Stimulated activated CD8-positive, alpha-beta memory T cell treated with anti-CD3 and anti-CD28 coated beads, Interleukin-7, amount 100 ng/mL, for 4 hours (primary cell): ENCODE data around the gene THRB.
"Not testable (repeated sequence)": the region's sequence is repeated elsewhere in the genome, so short reads cannot be mapped to it uniquely, and the experiment has no call there.

Experiments used
- DNase-seq, 2 donors: peaks; one replicate each; pipeline ENCODE4 v3.0.0-alpha.2; 2020; ENCODE audit warnings: low read depth in 2 of 2

The THRB gene

GRCh38 chr3:24446032-24446431 is 48.6 kb downstream of the THRB start:
- no peak for DNase-seq

- DNase-seq = no peak
Measured at GRCh38 chr3:24443476-24443875, 51.2 kb downstream of the THRB start.

- no peak for DNase-seq
Measured at GRCh38 chr3:24440760-24441464, 53.7 kb downstream of the THRB start.

- DNase-seq = no peak
Measured at GRCh38 chr3:24439021-24439420, 55.6 kb downstream of the THRB start.

GRCh38 chr3:24437326-24437725 is 57.3 kb downstream of the THRB start:
- no peak for DNase-seq

GRCh38 chr3:24435584-24435983 is 59.1 kb downstream of the THRB start:
- DNase-seq = no peak

- DNase-seq = no peak
Measured at GRCh38 chr3:24434651-24435050, 60.0 kb downstream of the THRB start.

GRCh38 chr3:24433838-24434591 is 60.6 kb downstream of the THRB start:
- no peak for DNase-seq

GRCh38 chr3:24432989-24433388 is 61.7 kb downstream of the THRB start:
- DNase-seq = no peak

- no peak for DNase-seq
Measured at GRCh38 chr3:24428481-24428880, 66.2 kb downstream of the THRB start.

GRCh38 chr3:24426896-24427295 is 67.8 kb downstream of the THRB start:
- DNase-seq = no peak

GRCh38 chr3:24420829-24421228 is 73.8 kb downstream of the THRB start:
- DNase-seq = not testable (repeated sequence)

GRCh38 chr3:24420224-24420623 is 74.4 kb downstream of the THRB start:
- DNase-seq = no peak

- no peak for DNase-seq
Measured at GRCh38 chr3:24419067-24419791, 75.4 kb downstream of the THRB start.

- DNase-seq = no peak
Measured at GRCh38 chr3:24417730-24418129, 76.9 kb downstream of the THRB start.

- DNase-seq = no peak
Measured at GRCh38 chr3:24416224-24416623, 78.4 kb downstream of the THRB start.

- no peak for DNase-seq
Measured at GRCh38 chr3:24415824-24416223, 78.8 kb downstream of the THRB start.

- not testable (repeated sequence) for DNase-seq
Measured at GRCh38 chr3:24413662-24414061, 81.0 kb downstream of the THRB start.

GRCh38 chr3:24410860-24411259 is 83.8 kb downstream of the THRB start:
- DNase-seq = no peak

- DNase-seq = no peak
Measured at GRCh38 chr3:24407980-24408680, 86.5 kb downstream of the THRB start.

- no peak for DNase-seq
Measured at GRCh38 chr3:24406900-24407299, 87.8 kb downstream of the THRB start.

- DNase-seq = no peak
Measured at GRCh38 chr3:24405057-24405456, 89.6 kb downstream of the THRB start.
